Caco-2 (cell line): ENCODE data around the gene PDZD2. TPM values are rescaled to one million over a fixed set of nuclear protein-coding genes. Genes with fewer than 3 reads are reported as not detected.

Experiments used
- BruUV-seq: library from RNA; stranded (reverse); fragments of 400-500 nt; replicated peaks from 2 replicates; lab custom pipeline; 2021; lab: Mats Ljungman, UMichigan
- CTCF ChIA-PET: fragments of 300-600 bp; sonication (Branson Sonifier 250); formaldehyde crosslinking; loops from one replicate; lab custom pipeline; 2022; ENCODE audit warnings: antibody characterized with exemption; lab: Charles Lee
- POLR2A ChIA-PET: fragments of 300-600 bp; sonication (Branson Sonifier 250); formaldehyde crosslinking; loops from one replicate; lab custom pipeline; 2022; ENCODE audit warnings: antibody characterized with exemption; lab: Charles Lee
- DNase-seq, 2 experiments: peaks; one replicate each; pipeline versions ENCODE4 v3.0.0 to v3.0.0-alpha.2; 2020 to 2022
- H3K27me3 ChIP-seq: replicated peaks from 2 replicates; pipeline ENCODE4 v1.6.0; 2011; ENCODE audit warnings: low read length; ENCODE audit not compliant: control insufficient read depth, insufficient read depth
- H3K36me3 ChIP-seq: 2 replicates; pipeline ENCODE4 v1.5.1; 2011; ENCODE audit warnings: low read length; ENCODE audit not compliant: control insufficient read depth, insufficient read depth
- H3K4me1 ChIP-seq: fragments of 250-450 bp; sonication (Bioruptor Pico); 2 replicates; pipeline ENCODE4 v1.5.1; 2020; ENCODE audit warnings: mild to moderate bottlenecking
- H3K4me3 ChIP-seq: 2 replicates; pipeline ENCODE4 v1.5.1; 2011; ENCODE audit warnings: low read depth, mild to moderate bottlenecking, control low read depth, low read length
- H3K9me3 ChIP-seq: fragments of 250-450 bp; sonication (Bioruptor Pico); 2 replicates; pipeline ENCODE4 v1.5.1; 2020; ENCODE audit warnings: mild to moderate bottlenecking, moderate library complexity
- H3K27ac Mint-ChIP-seq: one replicate; pipeline ENCODE4 v1.8.0; 2022; ENCODE audit warnings: mixed read lengths; ENCODE audit not compliant: unreplicated experiment
- H3K27me3 Mint-ChIP-seq: one replicate; pipeline ENCODE4 v1.8.0; 2022; ENCODE audit warnings: mixed read lengths; ENCODE audit not compliant: insufficient read depth, unreplicated experiment
- H3K36me3 Mint-ChIP-seq: one replicate; pipeline ENCODE4 v1.8.0; 2022; ENCODE audit warnings: mild to moderate bottlenecking, mixed read lengths; ENCODE audit not compliant: insufficient read depth, unreplicated experiment
- H3K4me1 Mint-ChIP-seq: one replicate; pipeline ENCODE4 v1.8.0; 2022; ENCODE audit warnings: low read depth, mixed read lengths; ENCODE audit not compliant: unreplicated experiment
- H3K4me3 Mint-ChIP-seq: one replicate; pipeline ENCODE4 v1.8.0; 2022; ENCODE audit warnings: mild to moderate bottlenecking, moderate library complexity, mixed read lengths; ENCODE audit not compliant: unreplicated experiment
- H3K9me3 Mint-ChIP-seq: one replicate; pipeline ENCODE4 v1.8.0; 2022; ENCODE audit warnings: mixed read lengths; ENCODE audit not compliant: unreplicated experiment
- intact Hi-C: fragments of 100-400 bp; cut with micrococcal nuclease; formaldehyde crosslinking; loops from one replicate; pipeline ENCODE4 v1.10.0; 2022; ENCODE audit not compliant: unreplicated experiment
- total RNA-seq: library from RNA; stranded (reverse); gene quantifications from 2 replicates; pipeline ENCODE4 v1.2.3, GENCODE V29; 2022
- TF ChIP-seq, protein P1 (sequence below), 2 experiments: fragments of 200-600 bp in 1 of 2; IDR thresholded peaks; 1 replicate in 1 of 2; 2 replicates in 1 of 2; pipeline versions ENCODE4 v1.5.1 to v1.8.0; 2011 to 2022; ENCODE audit warnings: antibody characterized with exemption in 1 of 2, control low read depth in 1 of 2, inconsistent platforms in 1 of 2, low read depth in 1 of 2, low read length in 1 of 2, mild to moderate bottlenecking in 1 of 2, moderate library complexity in 1 of 2; ENCODE audit not compliant: insufficient read depth in 1 of 2, severe bottlenecking in 1 of 2, unreplicated experiment in 1 of 2

The PDZD2 gene
- total RNA-seq, 1 experiment from 2014 or later, result 0.16 TPM

DNA sequence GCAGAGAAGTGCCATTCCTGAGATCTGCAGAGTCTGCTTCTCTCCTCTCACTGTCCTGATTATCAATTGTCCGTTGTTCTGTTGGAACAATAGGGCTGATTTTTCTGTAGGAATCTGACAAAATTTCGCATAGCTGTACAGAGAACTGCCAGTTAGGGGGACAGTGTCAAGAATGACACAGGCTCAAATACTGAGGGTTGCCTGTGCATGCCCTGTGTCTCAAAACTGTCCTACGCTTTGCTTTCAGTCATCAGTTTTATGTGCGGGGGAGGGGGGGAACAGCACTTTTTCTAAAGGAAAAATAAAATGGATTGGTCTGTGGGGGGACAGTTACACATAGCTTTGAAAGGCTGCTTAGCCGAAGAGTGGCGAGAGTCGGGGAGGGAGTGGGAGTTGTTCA is 248.6 kb downstream of the PDZD2 start:
- no TSS peak for BruUV-seq
- Histone ChIP-seq H3K4me3 (no peak overlapping the region), H3K36me3 (no peaks in the 10 kb centered on the region), H3K27me3 (no peaks in the 10 kb centered on the region), H3K4me1 (no peaks in the 10 kb centered on the region), H3K9me3 (no peaks in the 10 kb centered on the region)
- H3K27me3 Mint-ChIP-seq, result peaks cover 18% of the 10 kb centered on the region
- no peaks in the 10 kb centered on the region for H3K9me3 Mint-ChIP-seq
- POLR2A ChIA-PET, result no interaction called here
- intact Hi-C loops, result no loop called here
- H3K27ac Mint-ChIP-seq, result no peak overlapping the region
- H3K4me1 Mint-ChIP-seq, result no peaks in the 10 kb centered on the region
- no peak overlapping the region for H3K4me3 Mint-ChIP-seq
- H3K36me3 Mint-ChIP-seq, result no peaks in the 10 kb centered on the region
- CTCF ChIA-PET, result no interaction called here
- TF ChIP-seq, protein P1, sequence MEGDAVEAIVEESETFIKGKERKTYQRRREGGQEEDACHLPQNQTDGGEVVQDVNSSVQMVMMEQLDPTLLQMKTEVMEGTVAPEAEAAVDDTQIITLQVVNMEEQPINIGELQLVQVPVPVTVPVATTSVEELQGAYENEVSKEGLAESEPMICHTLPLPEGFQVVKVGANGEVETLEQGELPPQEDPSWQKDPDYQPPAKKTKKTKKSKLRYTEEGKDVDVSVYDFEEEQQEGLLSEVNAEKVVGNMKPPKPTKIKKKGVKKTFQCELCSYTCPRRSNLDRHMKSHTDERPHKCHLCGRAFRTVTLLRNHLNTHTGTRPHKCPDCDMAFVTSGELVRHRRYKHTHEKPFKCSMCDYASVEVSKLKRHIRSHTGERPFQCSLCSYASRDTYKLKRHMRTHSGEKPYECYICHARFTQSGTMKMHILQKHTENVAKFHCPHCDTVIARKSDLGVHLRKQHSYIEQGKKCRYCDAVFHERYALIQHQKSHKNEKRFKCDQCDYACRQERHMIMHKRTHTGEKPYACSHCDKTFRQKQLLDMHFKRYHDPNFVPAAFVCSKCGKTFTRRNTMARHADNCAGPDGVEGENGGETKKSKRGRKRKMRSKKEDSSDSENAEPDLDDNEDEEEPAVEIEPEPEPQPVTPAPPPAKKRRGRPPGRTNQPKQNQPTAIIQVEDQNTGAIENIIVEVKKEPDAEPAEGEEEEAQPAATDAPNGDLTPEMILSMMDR (IDR thresholded peaks at IDR 0.05; ENCODE audit: insufficient read depth in 1 of 2, low read depth in 1 of 2, low read length in 1 of 2, severe bottlenecking in 1 of 2, unreplicated experiment in 1 of 2), result no peak
- no peak for DNase-seq

DNA sequence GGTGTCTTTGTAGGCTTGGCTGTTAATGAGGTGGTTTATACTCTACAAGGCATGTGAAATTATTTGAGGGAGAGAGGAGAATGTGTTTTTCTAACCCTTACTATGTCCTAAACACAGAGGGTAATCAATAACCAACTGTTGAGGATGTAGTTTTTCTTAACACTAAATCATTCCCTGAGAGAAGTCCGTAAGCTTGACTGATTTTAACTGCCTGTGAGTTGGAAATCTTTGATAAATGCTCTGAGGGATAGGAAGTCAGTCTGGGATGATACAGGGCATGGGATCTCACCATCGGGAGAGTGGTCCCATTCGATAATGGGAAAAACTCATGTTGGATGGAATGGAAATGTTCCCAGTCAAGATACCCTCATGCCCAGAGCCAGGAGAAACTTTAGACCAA is 249.6 kb downstream of the PDZD2 start:
- TF ChIP-seq, protein P1 (IDR thresholded peaks at IDR 0.05; ENCODE audit: insufficient read depth in 1 of 2, low read depth in 1 of 2, low read length in 1 of 2, severe bottlenecking in 1 of 2, unreplicated experiment in 1 of 2), result no peak
- CTCF ChIA-PET, result no interaction called here
- Mint-ChIP-seq H3K4me1 (no peaks in the 10 kb centered on the region), H3K4me3 (no peak overlapping the region), H3K36me3 (no peaks in the 10 kb centered on the region), H3K27ac (no peak overlapping the region), H3K9me3 (no peaks in the 10 kb centered on the region), H3K27me3 (peaks cover 18% of the 10 kb centered on the region)
- POLR2A ChIA-PET, result no interaction called here
- no peaks in the 10 kb centered on the region for H3K9me3 ChIP-seq
- intact Hi-C loops, result no loop called here
- no peak overlapping the region for H3K4me3 ChIP-seq
- no peaks in the 10 kb centered on the region for H3K36me3 ChIP-seq
- no peak for DNase-seq
- no TSS peak for BruUV-seq
- H3K4me1 ChIP-seq, result no peaks in the 10 kb centered on the region
- H3K27me3 ChIP-seq, result no peaks in the 10 kb centered on the region

DNA sequence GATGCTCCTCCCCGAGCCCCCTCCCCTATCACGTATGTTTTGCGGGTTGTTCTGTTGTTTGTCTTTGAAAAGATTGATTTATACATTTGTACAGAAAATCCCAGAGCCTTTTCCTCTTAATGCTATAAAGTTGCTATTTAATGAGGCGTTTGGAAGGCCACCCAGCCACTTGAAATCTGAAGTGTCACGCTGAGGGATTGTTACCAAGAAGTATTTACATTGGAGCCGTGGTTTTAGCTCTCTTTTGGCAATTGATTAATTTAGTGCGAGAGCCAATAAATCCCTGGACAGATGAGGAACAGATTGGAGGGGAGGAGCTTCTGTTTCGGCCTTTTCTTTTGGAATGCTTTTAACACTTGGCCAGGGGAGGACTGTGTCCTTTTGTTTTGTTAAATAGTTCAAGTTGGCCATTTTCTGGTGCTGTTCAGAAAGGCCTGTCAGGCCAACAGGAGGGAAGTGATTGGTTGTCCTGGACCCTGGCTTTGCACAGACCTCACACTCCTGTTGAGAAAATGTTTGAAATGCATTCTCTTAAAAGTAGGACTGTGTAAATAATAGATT is 250.2 kb downstream of the PDZD2 start:
- ChIA-PET CTCF (no interaction called here), POLR2A (no interaction called here)
- Histone ChIP-seq H3K4me3 (no peak overlapping the region), H3K4me1 (no peaks in the 10 kb centered on the region), H3K9me3 (no peaks in the 10 kb centered on the region), H3K36me3 (no peaks in the 10 kb centered on the region), H3K27me3 (no peaks in the 10 kb centered on the region)
- Mint-ChIP-seq H3K9me3 (no peaks in the 10 kb centered on the region), H3K4me1 (no peaks in the 10 kb centered on the region), H3K36me3 (no peaks in the 10 kb centered on the region), H3K27me3 (peaks cover 18% of the 10 kb centered on the region), H3K4me3 (no peak overlapping the region), H3K27ac (no peak overlapping the region)
- intact Hi-C loops, result no loop called here
- TF ChIP-seq, protein P1 (IDR thresholded peaks at IDR 0.05; ENCODE audit: insufficient read depth in 1 of 2, low read depth in 1 of 2, low read length in 1 of 2, severe bottlenecking in 1 of 2, unreplicated experiment in 1 of 2), result no peak
- DNase-seq, result no peak
- BruUV-seq, result no TSS peak
